Measurements from ENCODE around the gene ACAP2.

ACAP2 gene

GRCh38 chr3:195265363-195265976 lies 177.3 kb downstream of the ACAP2 start:
- DNase-seq (ENCODE audit: insufficient read length) (no peak), FAIRE-seq (no peak)
- TF ChIP-seq TAF1 (IDR thresholded peaks at IDR 0.05; ENCODE audit: borderline replicate concordance, low read depth, low read length), result no peak
- TF ChIP-seq POLR2A (IDR thresholded peaks at IDR 0.05; ENCODE audit: low read depth, low read length), result no peak
- no peak for TF ChIP-seq POLR2AphosphoS5 (IDR thresholded peaks at IDR 0.05; ENCODE audit: low read depth, low read length)

- FAIRE-seq (no peak), DNase-seq (ENCODE audit: insufficient read length) (no peak)
- TF ChIP-seq POLR2A (IDR thresholded peaks at IDR 0.05; ENCODE audit: low read depth, low read length), result no peak
- no peak for TF ChIP-seq TAF1 (IDR thresholded peaks at IDR 0.05; ENCODE audit: borderline replicate concordance, low read depth, low read length)
- TF ChIP-seq POLR2AphosphoS5 (IDR thresholded peaks at IDR 0.05; ENCODE audit: low read depth, low read length), result no peak
Measured at GRCh38 chr3:195263925-195264600, 178.8 kb downstream of the ACAP2 start.

- DNase-seq (ENCODE audit: insufficient read length) (no peak), FAIRE-seq (no peak)
- TF ChIP-seq TAF1 (IDR thresholded peaks at IDR 0.05; ENCODE audit: borderline replicate concordance, low read depth, low read length), result no peak
- TF ChIP-seq POLR2AphosphoS5 (IDR thresholded peaks at IDR 0.05; ENCODE audit: low read depth, low read length), result no peak
- TF ChIP-seq POLR2A (IDR thresholded peaks at IDR 0.05; ENCODE audit: low read depth, low read length), result no peak
Measured at GRCh38 chr3:195263193-195263924, 179.5 kb downstream of the ACAP2 start.

GRCh38 chr3:195261925-195262324 lies 180.9 kb downstream of the ACAP2 start:
- DNase-seq (ENCODE audit: insufficient read length), result no peak
- no peak for FAIRE-seq

GRCh38 chr3:195260280-195260905 lies 182.4 kb downstream of the ACAP2 start:
- TF ChIP-seq POLR2AphosphoS5 (IDR thresholded peaks at IDR 0.05; ENCODE audit: low read depth, low read length), result no peak
- TF ChIP-seq POLR2A (IDR thresholded peaks at IDR 0.05; ENCODE audit: low read depth, low read length), result no peak
- TF ChIP-seq TAF1 (IDR thresholded peaks at IDR 0.05; ENCODE audit: borderline replicate concordance, low read depth, low read length), result no peak
- FAIRE-seq (no peak), DNase-seq (ENCODE audit: insufficient read length) (no peak)

More at GRCh38 chr3:195261925-195262324, 180.9 kb downstream of the ACAP2 start:
- TF ChIP-seq POLR2AphosphoS5 (IDR thresholded peaks at IDR 0.05; ENCODE audit: low read depth, low read length), result no peak
- no peak for TF ChIP-seq TAF1 (IDR thresholded peaks at IDR 0.05; ENCODE audit: borderline replicate concordance, low read depth, low read length)
- TF ChIP-seq POLR2A (IDR thresholded peaks at IDR 0.05; ENCODE audit: low read depth, low read length), result no peak

GRCh38 chr3:195259475-195260279 lies 183.1 kb downstream of the ACAP2 start:
- TF ChIP-seq POLR2A (IDR thresholded peaks at IDR 0.05; ENCODE audit: low read depth, low read length) (peak; percentile 66; the same call in 1 of the 2 replicates), TAF1 (IDR thresholded peaks at IDR 0.05; ENCODE audit: borderline replicate concordance, low read depth, low read length) (no peak; the same call in 1 of the 2 replicates), POLR2AphosphoS5 (IDR thresholded peaks at IDR 0.05; ENCODE audit: low read depth, low read length) (no peak; the same call in none of the 2 replicates)
- DNase-seq (ENCODE audit: insufficient read length) (peak; percentile 97), FAIRE-seq (peak; percentile 91)

- FAIRE-seq, result peak; percentile 63
- TF ChIP-seq POLR2A (IDR thresholded peaks at IDR 0.05; ENCODE audit: low read depth, low read length) (no peak), TAF1 (IDR thresholded peaks at IDR 0.05; ENCODE audit: borderline replicate concordance, low read depth, low read length) (no peak), POLR2AphosphoS5 (IDR thresholded peaks at IDR 0.05; ENCODE audit: low read depth, low read length) (no peak; the same call in 1 of the 2 replicates)
- no peak for DNase-seq (ENCODE audit: insufficient read length)
Measured at GRCh38 chr3:195259154-195259474, 183.7 kb downstream of the ACAP2 start.

- TF ChIP-seq POLR2AphosphoS5 (IDR thresholded peaks at IDR 0.05; ENCODE audit: low read depth, low read length) (no peak), POLR2A (IDR thresholded peaks at IDR 0.05; ENCODE audit: low read depth, low read length) (no peak), TAF1 (IDR thresholded peaks at IDR 0.05; ENCODE audit: borderline replicate concordance, low read depth, low read length) (no peak)
- FAIRE-seq (peak; percentile 50), DNase-seq (ENCODE audit: insufficient read length) (no peak)
Measured at GRCh38 chr3:195258449-195259153, 184.2 kb downstream of the ACAP2 start.

GRCh38 chr3:195257454-195258448 lies 185.1 kb downstream of the ACAP2 start:
- no peak for DNase-seq (ENCODE audit: insufficient read length)
- TF ChIP-seq POLR2AphosphoS5 (IDR thresholded peaks at IDR 0.05; ENCODE audit: low read depth, low read length) (no peak), POLR2A (IDR thresholded peaks at IDR 0.05; ENCODE audit: low read depth, low read length) (no peak), TAF1 (IDR thresholded peaks at IDR 0.05; ENCODE audit: borderline replicate concordance, low read depth, low read length) (no peak)
- FAIRE-seq, result no peak

All from GM12892 (cell line).